GM12878 (cell line): ENCODE data around the gene NOP14. TPM values are rescaled to one million over a fixed set of nuclear protein-coding genes. Genes with fewer than 3 reads are reported as not detected.

Experiments used
- ATAC-seq: fragments of 200-7000 bp; cut with Tn5 transposase; 3 replicates; pipeline ENCODE4 v1.9.1; 2020; ENCODE audit warnings: mild to moderate bottlenecking, moderate library complexity
- BruUV-seq: library from RNA; stranded (reverse); fragments of 400-500 nt; replicated peaks from 2 replicates; lab custom pipeline; 2021; lab: Mats Ljungman, UMichigan
- CTCF ChIA-PET: fragments of 300-600 bp; sonication (Branson Sonifier 250); formaldehyde crosslinking; extraction: SDS; loops from one replicate; lab custom pipeline; 2021; ENCODE audit warnings: inconsistent platforms; lab: Yijun Ruan, JAX
- POLR2A ChIA-PET: fragments of 350-600 bp; formaldehyde crosslinking; extraction: SDS; loops from one replicate; lab custom pipeline; 2021; ENCODE audit warnings: inconsistent platforms; lab: Charles Lee
- RAD21 ChIA-PET: fragments of 300-600 bp; sonication (Branson Sonifier 250); formaldehyde crosslinking; loops from one replicate; lab custom pipeline; 2023; ENCODE audit warnings: antibody characterized with exemption; ENCODE audit not compliant: unreplicated experiment; lab: Charles Lee
- SMC1A ChIA-PET: fragments of 300-600 bp; sonication (Branson Sonifier 250); formaldehyde crosslinking; loops from one replicate; lab custom pipeline; 2023; ENCODE audit not compliant: unreplicated experiment, uncharacterized antibody; lab: Charles Lee
- DNase-seq: peaks from one replicate; pipeline ENCODE4 v3.0.0-alpha.2; 2011; ENCODE audit warnings: low read depth, low spot score
- FAIRE-seq: peaks from 3 replicates; lab custom pipeline; 2011; peaks lifted over from hg19 to GRCh38; lab: Jason Lieb, UNC
- H2AFZ ChIP-seq: 2 replicates; pipeline ENCODE4 v1.6.0; 2011; ENCODE audit warnings: low read depth, low read length, control low read depth; ENCODE audit not compliant: control insufficient read depth
- H3K27ac ChIP-seq: 2 replicates; pipeline ENCODE4 v1.5.1; 2011; ENCODE audit warnings: control low read depth; ENCODE audit not compliant: control insufficient read depth, insufficient read depth
- H3K27me3 ChIP-seq, 2 experiments: replicated peaks in 1 of 2; 2 replicates each; pipeline versions ENCODE4 v1.6.0 to v1.6.1; 2011; ENCODE audit warnings: low read length in 1 of 2; ENCODE audit not compliant: control insufficient read depth in 2 of 2, insufficient read depth in 2 of 2
- H3K36me3 ChIP-seq, 2 experiments: 2 replicates each; pipeline ENCODE4 v1.5.1; 2011; ENCODE audit warnings: low read length in 1 of 2; ENCODE audit not compliant: control insufficient read depth in 2 of 2, insufficient read depth in 2 of 2
- H3K4me1 ChIP-seq: 2 replicates; pipeline ENCODE4 v1.6.1; 2011; ENCODE audit warnings: mild to moderate bottlenecking, low read length, moderate library complexity, mixed read lengths; ENCODE audit not compliant: control insufficient read depth, insufficient read depth
- H3K4me2 ChIP-seq: 2 replicates; pipeline ENCODE4 v1.6.0; 2011; ENCODE audit warnings: control low read depth; ENCODE audit not compliant: control insufficient read depth, insufficient read depth
- H3K4me3 ChIP-seq: fragments of 200-600 bp; sonication (generic); 2 replicates; pipeline ENCODE4 v1.5.1; 2016
- H3K79me2 ChIP-seq: 2 replicates; pipeline ENCODE4 v1.6.0; 2011; ENCODE audit warnings: low read length; ENCODE audit not compliant: control insufficient read depth, insufficient read depth
- H3K9ac ChIP-seq: 2 replicates; pipeline ENCODE4 v1.8.0; 2011; ENCODE audit warnings: low read length, control low read depth, mixed read lengths; ENCODE audit not compliant: control insufficient read depth, insufficient read depth
- H3K9me3 ChIP-seq: replicated peaks from 3 replicates; pipeline ENCODE4 v1.5.1; 2011; ENCODE audit warnings: mild to moderate bottlenecking, low read length; ENCODE audit not compliant: control insufficient read depth, insufficient read depth
- H4K20me1 ChIP-seq: 2 replicates; pipeline ENCODE4 v1.6.0; 2011; ENCODE audit not compliant: control insufficient read depth, insufficient read depth
- ATF2 ChIP-seq: IDR thresholded peaks from 2 replicates; pipeline ENCODE4 v1.6.1; 2012; ENCODE audit warnings: low read length, inconsistent platforms
- CBX5 ChIP-seq: sonication (generic); IDR thresholded peaks from 2 replicates; pipeline ENCODE4 v1.6.1; 2016; ENCODE audit warnings: low read depth, moderate library complexity, mild to moderate bottlenecking, inconsistent platforms
- CHD2 ChIP-seq: IDR thresholded peaks from 2 replicates; pipeline ENCODE4 v1.6.1; 2011; ENCODE audit warnings: low read depth, low read length, improper control_type of control experiment, borderline replicate concordance
- GATAD2B ChIP-seq: fragments of 450-650 bp; conservative IDR thresholded peaks from 2 replicates; pipeline ENCODE4 v1.6.1; 2017; ENCODE audit warnings: low read depth, mild to moderate bottlenecking, moderate library complexity
- JUND ChIP-seq: IDR thresholded peaks from 2 replicates; pipeline ENCODE4 v1.6.1; 2012; ENCODE audit warnings: low read depth, mild to moderate bottlenecking, low read length, improper control_type of control experiment, moderate library complexity
- KDM1A ChIP-seq: fragments of 200-600 bp; sonication (generic); IDR thresholded peaks from 2 replicates; pipeline ENCODE4 v1.6.1; 2016; ENCODE audit warnings: borderline replicate concordance
- NBN ChIP-seq: fragments of 450-650 bp; IDR thresholded peaks from 2 replicates; pipeline ENCODE4 v1.6.1; 2016
- NFYB ChIP-seq: IDR thresholded peaks from 2 replicates; pipeline ENCODE4 v1.6.1; 2011; ENCODE audit warnings: low read depth, mild to moderate bottlenecking, low read length, improper control_type of control experiment, moderate library complexity; ENCODE audit not compliant: insufficient read depth
- NKRF ChIP-seq: fragments of 450-650 bp; conservative IDR thresholded peaks from 2 replicates; pipeline ENCODE4 v1.6.1; 2017; ENCODE audit warnings: mild to moderate bottlenecking, moderate library complexity
- NR2F1 ChIP-seq: fragments of 450-650 bp; conservative IDR thresholded peaks from 2 replicates; pipeline ENCODE4 v1.6.1; 2017; ENCODE audit warnings: mild to moderate bottlenecking
- PML ChIP-seq: IDR thresholded peaks from 2 replicates; pipeline ENCODE4 v1.6.1; 2012; ENCODE audit warnings: low read length, inconsistent platforms
- STAT1 ChIP-seq: fragments of 450-650 bp; conservative IDR thresholded peaks from 2 replicates; pipeline ENCODE4 v1.6.1; 2014; ENCODE audit warnings: antibody characterized with exemption, mild to moderate bottlenecking
- SUZ12 ChIP-seq: fragments of 200-600 bp; sonication (generic); IDR thresholded peaks from one replicate; pipeline ENCODE4 v1.6.1; 2018; ENCODE audit warnings: antibody characterized with exemption, mild to moderate bottlenecking; ENCODE audit not compliant: unreplicated experiment
- YY1 ChIP-seq: IDR thresholded peaks from 2 replicates; pipeline ENCODE4 v1.6.1; 2011; ENCODE audit warnings: low read depth, mild to moderate bottlenecking, low read length
- ZNF207 ChIP-seq: fragments of 450-650 bp; IDR thresholded peaks from 2 replicates; pipeline ENCODE4 v1.6.1; 2014; ENCODE audit warnings: antibody characterized with exemption, mild to moderate bottlenecking, borderline replicate concordance
- ZNF687 ChIP-seq: fragments of 450-650 bp; IDR thresholded peaks from 2 replicates; pipeline ENCODE4 v1.6.1; 2017; ENCODE audit warnings: mild to moderate bottlenecking, moderate library complexity
- ZZZ3 ChIP-seq: IDR thresholded peaks from 2 replicates; pipeline ENCODE4 v1.6.1; 2011; ENCODE audit warnings: low read depth; ENCODE audit not compliant: control insufficient read depth, insufficient read length
- WGBS: methylation state at CpG from one replicate; pipeline ENCODE4 v1.1.6; 2016; ENCODE audit warnings: low lambda C conversion rate; ENCODE audit not compliant: insufficient replicate concordance, insufficient coverage; ENCODE audit errors: missing lambda C conversion rate; 5-methylcytosine and 5-hydroxymethylcytosine counted together
- in situ Hi-C: fragments of 300-500 bp; cut with MboI; formaldehyde crosslinking; loops from 9 replicates; pipeline ENCODE4 v1.14.3; 2018; ENCODE audit warnings: mixed read lengths
- intact Hi-C: fragments of 100-400 bp; cut with micrococcal nuclease; formaldehyde crosslinking; loops from one replicate; pipeline ENCODE4 v1.14.2; 2022; ENCODE audit not compliant: unreplicated experiment
- polyA plus RNA-seq, 11 experiments: library from polyadenylated mRNA; depleted of rRNA in 4 of 11; unstranded in 6 of 11; stranded (reverse) in 5 of 11; fragments of >200 nt; fragmentation: Nextera tagmentation in 4 of 11; fragmentation: Illumina TruSeq in 1 of 11; extraction: Ambion mirVana in 4 of 11; extraction: Trizol in 1 of 11; gene quantifications; 1 replicate in 1 of 11; 2 replicates in 10 of 11; pipeline versions ENCODE4 v1.2.1 to v1.2.3, GENCODE V29; 2011 to 2016; ENCODE audit warnings: inconsistent platforms in 2 of 11, missing spikeins in 2 of 11, low read depth in 1 of 11
- total RNA-seq, 4 experiments: library from RNA; depleted of rRNA in 3 of 4; stranded (reverse); fragments of >200 nt in 3 of 4; fragmentation: Illumina TruSeq in 1 of 4; extraction: Trizol in 1 of 4; gene quantifications; 2 replicates each; pipeline versions ENCODE4 v1.2.1 to v1.2.3, GENCODE V29; 2013 to 2021

Gene NOP14
- total and polyA plus RNA-seq, 10 of the 15 experiments (the other 5 are each of a cell fraction or from before 2014, with no cell fraction given) = 13.8 to 80.6 (median 49.7) TPM

- Histone ChIP-seq H3K4me3 (no peak overlapping the region), H3K79me2 (no peaks in the 10 kb centered on the region), H3K4me1 (no peaks in the 10 kb centered on the region), H3K27ac (no peak overlapping the region), H2AFZ (no peak overlapping the region), H3K27me3 (no peaks in the 10 kb centered on the region; a peak in 1 of 4 replicates), H4K20me1 (no peaks in the 10 kb centered on the region), H3K4me2 (no peak overlapping the region), H3K36me3 (no peaks in the 10 kb centered on the region), H3K9me3 (no peaks in the 10 kb centered on the region), H3K9ac (no peak overlapping the region)
- SMC1A ChIA-PET = interaction anchor here (0.7 kb wide), 1 partner anchor 18 kb away, joined by 3 read pairs; no protein-coding TSS in a partner anchor
- TF ChIP-seq YY1 (no peak), ZNF207 (no peak), CBX5 (no peak), ATF2 (no peak), PML (no peak), STAT1 (no peak), ZZZ3 (no peak), SUZ12 (no peak), NBN (no peak), NKRF (no peak), CHD2 (no peak), NR2F1 (no peak), ZNF687 (no peak), JUND (no peak), KDM1A (no peak), GATAD2B (no peak), NFYB (no peak)
- DNase-seq (no peak), FAIRE-seq (no peak), ATAC-seq (no peak)
- BruUV-seq = no TSS peak
- CTCF ChIA-PET = interaction anchor here (0.6 to 1.4 kb wide), 2 partner anchors 17 to 127 kb away, joined by 3 to 5 read pairs; no protein-coding TSS in a partner anchor
- POLR2A ChIA-PET = interaction anchor here (0.7 kb wide), 2 partner anchors 28 to 495 kb away, joined by 4 read pairs; no protein-coding TSS in a partner anchor
- in situ Hi-C loops = no loop called here
- WGBS = 25% methylated on average over 4 of the region's 4 CpGs
- intact Hi-C loops = no loop called here
- RAD21 ChIA-PET = no interaction called here
These were observed 32.5 kb upstream of the NOP14 start for GRCh38 chr4:2995546-2996265.
